HEK293 (cell line): ENCODE data around the gene EXT2.

ENCODE experiments used
- CTCF ChIA-PET: fragments of 350-600 bp; formaldehyde crosslinking; extraction: SDS; loops from one replicate; lab custom pipeline; 2021; ENCODE audit warnings: antibody characterized with exemption; lab: Yijun Ruan, JAX
- POLR2A ChIA-PET: fragments of 300-600 bp; formaldehyde crosslinking; extraction: SDS; loops from one replicate; lab custom pipeline; 2020; ENCODE audit warnings: antibody characterized with exemption, inconsistent platforms; lab: Yijun Ruan, JAX
- H3K27ac ChIP-seq: fragments of 200-500 bp; sonication (Bioruptor generic); 2 replicates; pipeline ENCODE4 v1.5.1; 2014; ENCODE audit warnings: low read depth, low read length, control low read depth, inconsistent platforms; ENCODE audit errors: extremely low read depth
- H3K36me3 ChIP-seq, 2 experiments: fragments of 200-500 bp in 1 of 2; sonication (Bioruptor generic) in 1 of 2; 1 replicate in 1 of 2; 2 replicates in 1 of 2; pipeline ENCODE4 v1.5.1; 2014 to 2017; ENCODE audit warnings: inconsistent platforms in 2 of 2, low read length in 2 of 2; ENCODE audit not compliant: control insufficient read depth in 2 of 2, insufficient read depth in 1 of 2
- H3K4me1 ChIP-seq: fragments of 200-500 bp; sonication (Bioruptor generic); 2 replicates; pipeline ENCODE4 v1.5.1; 2014; ENCODE audit warnings: mild to moderate bottlenecking, low read length, inconsistent platforms; ENCODE audit not compliant: control insufficient read depth, insufficient read depth
- H3K4me3 ChIP-seq: 2 replicates; pipeline ENCODE4 v1.5.1; 2011; ENCODE audit warnings: low read depth, mild to moderate bottlenecking, control low read depth, low read length, moderate library complexity
- H3K9me3 ChIP-seq: fragments of 200-500 bp; sonication (Bioruptor generic); 2 replicates; pipeline ENCODE4 v1.5.1; 2014; ENCODE audit warnings: low read depth, low read length, inconsistent platforms; ENCODE audit not compliant: control insufficient read depth, insufficient read depth
- HIC1 ChIP-seq: fragments of 450-650 bp; formaldehyde crosslinking; IDR thresholded peaks from 2 replicates; pipeline ENCODE4 v1.5.1; 2016; ENCODE audit warnings: missing biosample characterization, missing genetic modification characterization
- KLF10 ChIP-seq: fragments of 450-650 bp; IDR thresholded peaks from 2 replicates; pipeline ENCODE4 v1.5.1; 2018; ENCODE audit warnings: missing biosample characterization, mild to moderate bottlenecking, missing genetic modification characterization
- PRDM4 ChIP-seq: fragments of 450-650 bp; formaldehyde crosslinking; IDR thresholded peaks from 2 replicates; pipeline ENCODE4 v1.5.1; 2017; ENCODE audit warnings: missing biosample characterization, missing genetic modification characterization
- SP2 ChIP-seq: fragments of 450-650 bp; formaldehyde crosslinking; IDR thresholded peaks from 2 replicates; pipeline ENCODE4 v1.5.1; 2016; ENCODE audit warnings: missing biosample characterization, missing genetic modification characterization
- ZBTB17 ChIP-seq: fragments of 450-650 bp; formaldehyde crosslinking; IDR thresholded peaks from 2 replicates; pipeline ENCODE4 v1.5.1; 2016; ENCODE audit warnings: missing biosample characterization, missing genetic modification characterization
- ZEB2 ChIP-seq: fragments of 450-650 bp; formaldehyde crosslinking; IDR thresholded peaks from 2 replicates; pipeline ENCODE4 v1.5.1; 2016; ENCODE audit warnings: missing biosample characterization, missing genetic modification characterization
- ZIC2 ChIP-seq: fragments of 450-650 bp; formaldehyde crosslinking; IDR thresholded peaks from 2 replicates; pipeline ENCODE4 v1.5.1; 2016; ENCODE audit warnings: missing biosample characterization, missing genetic modification characterization
- ZNF10 ChIP-seq: fragments of 450-650 bp; formaldehyde crosslinking; IDR thresholded peaks from 2 replicates; pipeline ENCODE4 v1.5.1; 2017; ENCODE audit warnings: missing biosample characterization, missing genetic modification characterization
- ZNF114 ChIP-seq: fragments of 450-650 bp; formaldehyde crosslinking; IDR thresholded peaks from 2 replicates; pipeline ENCODE4 v1.5.0; 2017; ENCODE audit warnings: missing biosample characterization, missing genetic modification characterization
- ZNF184 ChIP-seq: fragments of 450-650 bp; IDR thresholded peaks from 2 replicates; pipeline ENCODE4 v1.5.1; 2018; ENCODE audit warnings: missing biosample characterization, mild to moderate bottlenecking, missing genetic modification characterization
- ZNF26 ChIP-seq: fragments of 450-650 bp; formaldehyde crosslinking; IDR thresholded peaks from 2 replicates; pipeline ENCODE4 v1.5.1; 2016; ENCODE audit warnings: missing biosample characterization, missing genetic modification characterization
- ZNF266 ChIP-seq: fragments of 450-650 bp; formaldehyde crosslinking; IDR thresholded peaks from 2 replicates; pipeline ENCODE4 v1.5.1; 2016; ENCODE audit warnings: missing biosample characterization, missing genetic modification characterization, low read depth
- ZNF292 ChIP-seq: fragments of 450-650 bp; formaldehyde crosslinking; IDR thresholded peaks from 2 replicates; pipeline ENCODE4 v1.5.1; 2016; ENCODE audit warnings: low read depth, missing biosample characterization, missing genetic modification characterization, borderline replicate concordance
- ZNF510 ChIP-seq: fragments of 450-650 bp; formaldehyde crosslinking; IDR thresholded peaks from 2 replicates; pipeline ENCODE4 v1.5.1; 2018; ENCODE audit warnings: mild to moderate bottlenecking, missing genetic modification characterization, missing biosample characterization; ENCODE audit not compliant: insufficient replicate concordance
- ZNF514 ChIP-seq: fragments of 450-650 bp; formaldehyde crosslinking; IDR thresholded peaks from 2 replicates; pipeline ENCODE4 v1.5.1; 2016; ENCODE audit warnings: missing biosample characterization, missing genetic modification characterization
- ZNF549 ChIP-seq: fragments of 450-650 bp; IDR thresholded peaks from 2 replicates; pipeline ENCODE4 v1.5.1; 2018; ENCODE audit warnings: missing biosample characterization, missing genetic modification characterization, mild to moderate bottlenecking, inconsistent platforms, moderate library complexity
- ZNF626 ChIP-seq: fragments of 450-650 bp; sonication (Bioruptor Pico); formaldehyde crosslinking; IDR thresholded peaks from 2 replicates; pipeline ENCODE4 v1.5.1; 2018; ENCODE audit warnings: missing biosample characterization, missing genetic modification characterization, inconsistent platforms
- ZNF701 ChIP-seq: fragments of 450-650 bp; formaldehyde crosslinking; IDR thresholded peaks from 2 replicates; pipeline ENCODE4 v1.5.1; 2016; ENCODE audit warnings: missing biosample characterization, missing genetic modification characterization
- ZNF747 ChIP-seq: fragments of 450-650 bp; formaldehyde crosslinking; IDR thresholded peaks from 2 replicates; pipeline ENCODE4 v1.5.1; 2016; ENCODE audit warnings: missing biosample characterization, missing genetic modification characterization
- ZNF76 ChIP-seq: fragments of 450-650 bp; formaldehyde crosslinking; IDR thresholded peaks from 2 replicates; pipeline ENCODE4; 2016; ENCODE audit warnings: low read depth, missing biosample characterization, missing genetic modification characterization, borderline replicate concordance
- ZNF792 ChIP-seq: fragments of 450-650 bp; formaldehyde crosslinking; IDR thresholded peaks from 2 replicates; pipeline ENCODE4 v1.5.1; 2016; ENCODE audit warnings: missing biosample characterization, missing genetic modification characterization
- ZSCAN18 ChIP-seq: fragments of 450-650 bp; formaldehyde crosslinking; IDR thresholded peaks from 2 replicates; pipeline ENCODE4 v1.5.1; 2016; ENCODE audit warnings: missing biosample characterization, missing genetic modification characterization

The EXT2 gene

GRCh38 chr11:44116234-44116830 lies 20.9 kb downstream of the EXT2 start (continued):
- TF ChIP-seq PRDM4 (tag by site-specific recombination) (peak; percentile 43; the same call in 1 of the 2 replicates), ZNF266 (tag by site-specific recombination) (no peak), ZNF10 (tag by site-specific recombination) (0 out of 2 replicates have a peak, but pooled peaks have one; percentile 39), ZNF292 (tag by site-specific recombination) (no peak)

GRCh38 chr11:44120169-44120568 lies 24.7 kb downstream of the EXT2 start:
- H3K9me3 ChIP-seq, result no peaks in the 10 kb centered on the region
- CTCF ChIA-PET, result interaction anchor here (0.7 to 1.9 kb wide), 8 partner anchors 10 to 435 kb away, joined by 3 to 14 read pairs (median 4); partner anchors contain the start of gene EXT2
- no peak overlapping the region for H3K27ac ChIP-seq

More at GRCh38 chr11:44120169-44120568, 24.7 kb downstream of the EXT2 start:
- TF ChIP-seq HIC1 (no peak), ZNF792 (tag by site-specific recombination) (no peak), ZNF184 (no peak), ZSCAN18 (tag by site-specific recombination) (no peak), SP2 (tag by site-specific recombination) (no peak), ZEB2 (no peak), ZIC2 (tag by site-specific recombination) (no peak), ZNF514 (tag by site-specific recombination) (no peak), ZNF626 (tag by site-specific recombination) (no peak), ZNF701 (tag by site-specific recombination) (no peak), ZNF510 (tag by site-specific recombination) (no peak), ZNF26 (tag by site-specific recombination) (no peak), ZNF747 (tag by site-specific recombination) (no peak), ZBTB17 (tag by site-specific recombination) (no peak), ZNF549 (tag by site-specific recombination) (no peak), PRDM4 (tag by site-specific recombination) (no peak), KLF10 (tag by site-specific recombination) (no peak), ZNF76 (tag by site-specific recombination) (no peak), ZNF114 (tag by site-specific recombination) (no peak)
- H3K4me3 ChIP-seq, result no peak overlapping the region
- H3K36me3 ChIP-seq, result peaks cover 0 to 73% of the 10 kb centered on the region in 2 experiments; a peak in 2 of 3 replicates
- no peaks in the 10 kb centered on the region for H3K4me1 ChIP-seq
- POLR2A ChIA-PET, result no interaction called here
